GM19099 (cell line): Measurements from ENCODE around the gene ASTN2.

Experiments used
- POLR2A ChIP-seq: IDR thresholded peaks from 3 replicates; pipeline ENCODE4 v1.6.1; 2011; ENCODE audit warnings: low read depth; ENCODE audit not compliant: insufficient read length; ENCODE audit errors: extremely low read depth

ASTN2 gene

GRCh38 chr9:116964258-116964657 lies 450.6 kb downstream of the ASTN2 start:
- TF ChIP-seq POLR2A: no peak

GRCh38 chr9:116959809-116960208 lies 455.0 kb downstream of the ASTN2 start:
- TF ChIP-seq POLR2A: no peak

GRCh38 chr9:116958881-116959280 lies 456.0 kb downstream of the ASTN2 start:
- no peak for TF ChIP-seq POLR2A

GRCh38 chr9:116954731-116955130 lies 460.1 kb downstream of the ASTN2 start:
- TF ChIP-seq POLR2A: no peak

GRCh38 chr9:116953271-116953670 lies 461.6 kb downstream of the ASTN2 start:
- TF ChIP-seq POLR2A: no peak

- TF ChIP-seq POLR2A: no peak
Observed at GRCh38 chr9:116952436-116952810, 462.4 kb downstream of the ASTN2 start.

GRCh38 chr9:116951588-116952435 lies 463.0 kb downstream of the ASTN2 start:
- TF ChIP-seq POLR2A: no peak

- TF ChIP-seq POLR2A: no peak
Observed at GRCh38 chr9:116945817-116946216, 469.0 kb downstream of the ASTN2 start.

- no peak for TF ChIP-seq POLR2A
Observed at GRCh38 chr9:116944714-116945534, 469.9 kb downstream of the ASTN2 start.

GRCh38 chr9:116943970-116944369 lies 470.9 kb downstream of the ASTN2 start:
- no peak for TF ChIP-seq POLR2A

- TF ChIP-seq POLR2A: no peak
Observed at GRCh38 chr9:116942593-116943061, 472.2 kb downstream of the ASTN2 start.

- TF ChIP-seq POLR2A: no peak
Observed at GRCh38 chr9:116941266-116941665, 473.6 kb downstream of the ASTN2 start.

- no peak for TF ChIP-seq POLR2A
Observed at GRCh38 chr9:116940614-116941215, 474.1 kb downstream of the ASTN2 start.

- TF ChIP-seq POLR2A: no peak
Observed at GRCh38 chr9:116939614-116940013, 475.2 kb downstream of the ASTN2 start.

- TF ChIP-seq POLR2A: no peak
Observed at GRCh38 chr9:116939161-116939560, 475.7 kb downstream of the ASTN2 start.

- TF ChIP-seq POLR2A: no peak
Observed at GRCh38 chr9:116937361-116937760, 477.5 kb downstream of the ASTN2 start.
